Prostate gland (tissue), 2 donors: ENCODE data around the gene RBBP8NL. TPM values are rescaled to one million over a fixed set of nuclear protein-coding genes. Genes with fewer than 3 reads are reported as not detected.

Experiments used
- DNase-seq: peaks from one replicate; pipeline ENCODE4 v3.0.0-alpha.2; 2019; ENCODE audit warnings: low spot score
- H3K27ac ChIP-seq, 2 donors: fragments of 200-600 bp; sonication (generic); 2 replicates each; pipeline ENCODE4 v1.5.1; 2017 to 2019
- H3K27me3 ChIP-seq: fragments of 200-600 bp; sonication (generic); replicated peaks from 2 replicates; pipeline ENCODE4 v1.5.1; 2019; ENCODE audit not compliant: insufficient read depth
- H3K36me3 ChIP-seq, 2 donors: fragments of 200-600 bp; sonication (generic); 1 replicate in 1 of 2; 2 replicates in 1 of 2; pipeline versions ENCODE4 v1.5.1 to v1.8.1; 2017 to 2019
- H3K4me1 ChIP-seq: fragments of 200-600 bp; sonication (generic); replicated peaks from 2 replicates; pipeline ENCODE4 v1.5.1; 2019
- H3K4me3 ChIP-seq, 2 donors: fragments of 200-600 bp; sonication (generic); 2 replicates each; pipeline ENCODE4 v1.5.1; 2017 to 2019
- H3K9me3 ChIP-seq: fragments of 200-600 bp; sonication (generic); 2 replicates; pipeline ENCODE4 v1.5.1; 2017
- POLR2A ChIP-seq: fragments of 450-650 bp; IDR thresholded peaks from one replicate; pipeline ENCODE4 v1.6.1; 2016; ENCODE audit warnings: antibody characterized with exemption, mild to moderate bottlenecking
- POLR2AphosphoS5 ChIP-seq: sonication (generic); formaldehyde crosslinking; IDR thresholded peaks from one replicate; pipeline ENCODE4 v1.6.1; 2017; ENCODE audit warnings: antibody characterized with exemption
- WGBS: methylation state at CpG from one replicate; pipeline ENCODE4 v1.1.5; 2018; 5-methylcytosine and 5-hydroxymethylcytosine counted together
- intact Hi-C: fragments of 100-400 bp; cut with DNase I; formaldehyde crosslinking; loops from one replicate; pipeline ENCODE4 v1.14.2; 2022
- total RNA-seq, 2 donors: library from RNA; depleted of rRNA; stranded (reverse); fragments of >200 nt; gene quantifications; one replicate each; pipeline ENCODE4 v1.1.0, GENCODE V29; 2016
- TF ChIP-seq, protein P1 (sequence below), 4 experiments: fragments of 200-600 bp in 2 of 4; fragments of 450-650 bp in 2 of 4; sonication (generic) in 2 of 4; IDR thresholded peaks; 1 replicate in 3 of 4; 2 replicates in 1 of 4; pipeline ENCODE4 v1.5.1; 2016 to 2019; ENCODE audit warnings: antibody characterized with exemption in 4 of 4, mild to moderate bottlenecking in 2 of 4, moderate library complexity in 2 of 4

The RBBP8NL gene
- total RNA-seq, 2 donors from 2014 or later: 4.9 to 10.9 TPM

DNA sequence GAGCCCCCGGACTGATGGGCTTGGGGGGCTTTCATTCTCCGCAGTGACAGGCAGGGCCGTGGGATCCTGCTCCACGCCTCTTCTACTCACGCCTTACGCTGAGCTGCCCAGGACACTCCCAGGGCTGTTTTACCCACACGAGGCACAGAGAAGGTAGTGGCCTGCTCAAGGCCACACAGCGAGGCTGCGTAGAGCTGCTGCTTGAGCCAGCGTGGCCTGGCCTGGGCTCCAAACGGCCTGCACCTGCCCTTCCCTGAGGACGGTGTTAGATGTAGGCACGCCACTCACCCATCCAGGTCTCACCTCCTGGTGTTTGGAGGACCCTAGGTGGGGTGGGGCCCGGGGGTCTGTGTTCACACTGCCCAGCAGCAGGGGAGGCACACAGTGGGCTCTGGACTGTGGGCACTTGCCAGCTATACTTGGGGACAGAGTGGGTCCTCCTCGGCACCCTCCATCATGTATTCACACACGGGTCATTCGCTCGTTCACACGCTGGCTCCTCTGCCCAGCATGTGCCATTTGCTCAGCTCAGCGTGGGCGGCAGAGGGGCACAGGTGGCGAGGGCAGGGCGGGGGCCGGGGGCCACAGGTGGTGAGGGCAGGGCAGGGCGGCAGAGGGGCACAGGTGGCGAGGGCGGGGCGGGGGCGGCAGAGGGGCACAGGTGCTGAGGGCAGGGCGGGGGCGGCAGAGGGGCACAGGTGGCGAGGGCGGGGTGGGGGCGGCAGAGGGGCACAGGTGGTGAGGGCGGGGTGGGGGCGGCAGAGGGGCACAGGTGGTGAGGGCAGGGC lies 18.4 kb upstream of the RBBP8NL start:
- Histone ChIP-seq H3K27me3 (no peaks in the 10 kb centered on the region), H3K27ac (no peak overlapping the region), H3K36me3 (no peaks in the 10 kb centered on the region), H3K4me3 (no peak overlapping the region), H3K9me3 (no peaks in the 10 kb centered on the region), H3K4me1 (no peaks in the 10 kb centered on the region)
- WGBS: 88% methylated on average over 27 of the region's 36 CpGs
- no peak for TF ChIP-seq POLR2AphosphoS5
- TF ChIP-seq, protein P1, sequence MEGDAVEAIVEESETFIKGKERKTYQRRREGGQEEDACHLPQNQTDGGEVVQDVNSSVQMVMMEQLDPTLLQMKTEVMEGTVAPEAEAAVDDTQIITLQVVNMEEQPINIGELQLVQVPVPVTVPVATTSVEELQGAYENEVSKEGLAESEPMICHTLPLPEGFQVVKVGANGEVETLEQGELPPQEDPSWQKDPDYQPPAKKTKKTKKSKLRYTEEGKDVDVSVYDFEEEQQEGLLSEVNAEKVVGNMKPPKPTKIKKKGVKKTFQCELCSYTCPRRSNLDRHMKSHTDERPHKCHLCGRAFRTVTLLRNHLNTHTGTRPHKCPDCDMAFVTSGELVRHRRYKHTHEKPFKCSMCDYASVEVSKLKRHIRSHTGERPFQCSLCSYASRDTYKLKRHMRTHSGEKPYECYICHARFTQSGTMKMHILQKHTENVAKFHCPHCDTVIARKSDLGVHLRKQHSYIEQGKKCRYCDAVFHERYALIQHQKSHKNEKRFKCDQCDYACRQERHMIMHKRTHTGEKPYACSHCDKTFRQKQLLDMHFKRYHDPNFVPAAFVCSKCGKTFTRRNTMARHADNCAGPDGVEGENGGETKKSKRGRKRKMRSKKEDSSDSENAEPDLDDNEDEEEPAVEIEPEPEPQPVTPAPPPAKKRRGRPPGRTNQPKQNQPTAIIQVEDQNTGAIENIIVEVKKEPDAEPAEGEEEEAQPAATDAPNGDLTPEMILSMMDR (IDR thresholded peaks at IDR 0.05): no peak
- TF ChIP-seq POLR2A: no peak
- intact Hi-C loops: no loop called here
- no peak for DNase-seq

DNA sequence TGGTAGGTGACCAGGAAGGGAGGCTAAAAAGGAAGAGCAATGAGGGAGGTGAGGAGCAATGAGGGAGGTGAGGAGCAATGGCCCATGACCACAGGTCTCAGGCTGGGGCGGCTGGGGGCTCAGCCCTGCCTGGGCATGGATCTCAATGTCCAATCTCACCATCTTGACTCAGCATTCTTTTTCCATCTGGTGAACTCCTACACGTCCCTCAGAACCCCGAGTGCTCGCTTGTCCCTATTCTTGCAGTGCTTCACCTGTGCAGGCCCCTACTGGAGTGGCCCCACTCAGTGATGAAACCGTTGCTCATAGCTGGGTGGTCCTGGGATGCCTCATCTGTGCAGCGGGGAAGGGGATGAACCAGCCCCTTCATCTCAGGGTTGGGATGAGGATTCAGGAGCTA lies 16.9 kb upstream of the RBBP8NL start:
- Histone ChIP-seq H3K36me3 (no peaks in the 10 kb centered on the region), H3K9me3 (no peaks in the 10 kb centered on the region), H3K27ac (no peak overlapping the region), H3K4me1 (no peaks in the 10 kb centered on the region), H3K4me3 (no peak overlapping the region), H3K27me3 (no peaks in the 10 kb centered on the region)
- no peak for DNase-seq
- intact Hi-C loops: no loop called here
- 94% methylated on average over 6 of the region's 6 CpGs for WGBS
- TF ChIP-seq, protein P1 (IDR thresholded peaks at IDR 0.05): no peak
- TF ChIP-seq POLR2A: no peak
- no peak for TF ChIP-seq POLR2AphosphoS5

DNA sequence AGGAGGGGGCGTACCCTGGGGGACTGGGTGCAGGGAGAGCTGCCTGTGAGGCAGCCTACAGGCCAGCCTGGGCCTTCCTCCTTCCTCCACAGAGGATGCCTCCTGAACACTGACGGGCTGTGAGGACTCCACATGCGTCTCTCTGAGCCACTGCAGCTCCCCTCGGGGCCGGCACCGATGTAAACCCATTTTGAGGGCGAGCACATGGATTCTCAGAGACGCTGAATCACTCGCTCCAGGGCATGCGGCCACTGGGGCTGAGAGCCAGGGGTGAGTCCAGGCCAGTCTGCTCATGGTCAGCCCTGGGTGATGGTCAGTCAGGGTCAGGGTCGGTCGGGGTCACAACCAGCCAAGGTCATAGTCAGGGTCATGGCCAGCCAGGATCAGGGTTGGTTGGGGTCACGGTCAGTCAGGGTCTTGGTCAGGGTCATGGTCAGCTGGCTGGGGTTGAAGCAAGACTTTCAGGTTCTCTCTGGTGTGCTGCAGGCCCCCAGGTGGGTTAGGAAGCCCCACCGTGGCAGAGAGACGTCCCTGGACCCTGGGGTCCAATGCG lies 14.7 kb upstream of the RBBP8NL start:
- H3K27ac ChIP-seq: no peak overlapping the region
- H3K36me3 ChIP-seq: no peaks in the 10 kb centered on the region
- no peak for DNase-seq
- H3K27me3 ChIP-seq: no peaks in the 10 kb centered on the region
- TF ChIP-seq POLR2AphosphoS5 (no peak), POLR2A (no peak)
- TF ChIP-seq, protein P1 (IDR thresholded peaks at IDR 0.05): no peak
- H3K4me3 ChIP-seq: no peak overlapping the region
- no peaks in the 10 kb centered on the region for H3K9me3 ChIP-seq
- WGBS: 93% methylated on average over 16 of the region's 16 CpGs
- no peaks in the 10 kb centered on the region for H3K4me1 ChIP-seq
- intact Hi-C loops: no loop called here

DNA sequence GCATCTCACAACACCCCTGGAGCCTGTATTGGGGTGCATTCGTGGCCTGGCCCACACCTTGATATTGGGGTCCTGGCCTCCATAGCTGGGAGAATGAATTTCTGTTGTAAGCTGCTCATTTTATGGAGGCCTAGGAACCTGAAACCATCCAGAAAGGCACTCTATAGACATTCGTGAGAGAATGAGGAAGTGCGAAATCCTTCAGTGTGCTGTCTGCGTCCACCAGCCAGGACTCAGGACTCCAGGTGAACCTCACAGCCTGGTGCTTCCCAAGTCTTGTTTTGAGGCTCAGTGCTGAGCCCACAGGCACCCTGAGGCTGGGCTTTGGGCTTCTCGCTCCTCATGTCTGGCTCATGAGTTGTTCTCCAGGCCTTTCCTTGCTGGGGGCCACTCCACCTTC lies 11.9 kb upstream of the RBBP8NL start:
- Histone ChIP-seq H3K4me3 (no peak overlapping the region), H3K4me1 (no peaks in the 10 kb centered on the region), H3K27ac (no peak overlapping the region), H3K36me3 (no peaks in the 10 kb centered on the region), H3K27me3 (no peaks in the 10 kb centered on the region), H3K9me3 (no peaks in the 10 kb centered on the region)
- WGBS: 86% methylated on average over 5 of the region's 5 CpGs
- DNase-seq: no peak
- intact Hi-C loops: no loop called here
- TF ChIP-seq POLR2AphosphoS5 (no peak), POLR2A (no peak)
- TF ChIP-seq, protein P1 (IDR thresholded peaks at IDR 0.05): no peak

DNA sequence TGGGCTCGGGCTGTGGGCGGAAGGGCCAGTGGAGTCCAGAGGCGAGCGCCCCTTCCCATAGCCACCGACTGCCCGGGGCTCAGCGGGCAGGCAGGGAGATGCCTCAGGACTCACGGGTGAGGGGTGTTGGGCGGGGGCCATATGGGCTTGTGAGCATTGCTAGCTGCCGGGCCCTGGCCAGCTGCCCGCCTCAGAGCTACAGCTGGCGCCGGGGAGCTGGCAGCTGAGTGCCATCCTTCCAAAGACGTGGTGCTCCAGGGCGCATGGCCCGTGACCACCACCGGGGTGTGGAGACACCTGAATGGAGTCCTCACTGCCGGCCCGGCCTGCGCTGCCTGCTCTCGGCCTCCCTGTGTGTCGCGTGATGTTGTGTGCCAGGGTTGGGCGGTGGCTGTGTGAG lies 10.6 kb upstream of the RBBP8NL start:
- Histone ChIP-seq H3K27ac (no peak overlapping the region), H3K4me1 (peaks cover 9% of the 10 kb centered on the region), H3K4me3 (no peak overlapping the region), H3K9me3 (no peaks in the 10 kb centered on the region), H3K36me3 (no peaks in the 10 kb centered on the region), H3K27me3 (no peaks in the 10 kb centered on the region)
- TF ChIP-seq POLR2AphosphoS5: no peak
- TF ChIP-seq POLR2A: no peak
- TF ChIP-seq, protein P1 (IDR thresholded peaks at IDR 0.05): no peak
- no peak for DNase-seq
- intact Hi-C loops: no loop called here
- WGBS: 48% methylated on average over 23 of the region's 24 CpGs
